ENCODE measurements around the gene TBKBP1.

Gene TBKBP1

DNA sequence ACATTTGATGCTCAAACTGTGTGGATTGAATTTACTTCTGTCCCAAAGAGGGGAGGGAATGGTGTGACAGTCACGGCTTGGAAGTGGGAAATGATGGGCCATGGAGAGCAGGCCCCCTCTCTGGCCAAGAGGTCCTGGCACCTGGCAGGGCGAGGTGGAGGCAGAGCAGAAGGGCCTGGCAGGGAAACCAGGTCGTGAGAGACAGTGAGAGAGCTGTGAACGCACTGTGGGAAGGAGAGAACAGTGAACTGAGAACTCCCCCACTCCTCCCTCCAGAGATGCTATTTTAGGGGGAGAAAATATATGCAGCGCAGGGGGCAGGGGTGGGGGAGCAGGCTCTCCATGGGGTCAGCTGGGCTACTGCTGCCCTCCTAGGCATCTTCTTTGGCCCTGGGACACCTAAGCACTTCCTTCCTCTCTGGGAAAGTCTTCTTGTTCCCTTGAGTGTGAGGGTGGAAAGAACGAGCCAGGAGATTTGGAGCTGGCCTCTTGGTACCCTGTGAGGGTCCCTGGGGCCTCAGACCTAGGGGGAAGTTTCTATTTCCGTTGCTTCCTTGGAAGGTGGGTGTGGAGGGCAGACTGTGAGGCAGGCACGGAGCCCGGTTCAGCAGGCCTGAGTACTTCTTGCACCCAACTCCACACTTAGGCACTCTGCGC is 21.8 kb downstream of the TBKBP1 start:
- no peak for DNase-seq (ENCODE audit: low read depth)

DNA sequence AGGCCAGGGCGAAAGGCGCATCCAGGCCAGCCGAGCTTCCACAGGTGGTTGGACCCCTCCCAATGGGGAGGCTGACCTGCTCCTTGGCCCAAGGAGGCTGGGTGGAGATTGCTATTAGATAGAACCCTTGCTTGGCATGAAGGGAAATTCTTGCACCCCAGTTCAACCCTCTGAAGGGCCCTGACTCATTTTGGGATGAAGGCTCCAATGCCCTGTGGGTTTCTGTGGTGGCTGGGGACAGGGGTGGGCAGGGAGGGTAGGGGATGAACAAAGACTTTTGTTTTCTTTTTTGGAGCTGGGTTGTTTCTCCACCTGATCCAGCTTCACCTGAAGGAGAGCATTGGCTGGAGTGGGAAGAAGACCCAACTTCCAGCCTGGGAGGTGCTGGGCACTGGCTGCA is 22.4 kb downstream of the TBKBP1 start:
- DNase-seq (ENCODE audit: low read depth) = no peak

DNA sequence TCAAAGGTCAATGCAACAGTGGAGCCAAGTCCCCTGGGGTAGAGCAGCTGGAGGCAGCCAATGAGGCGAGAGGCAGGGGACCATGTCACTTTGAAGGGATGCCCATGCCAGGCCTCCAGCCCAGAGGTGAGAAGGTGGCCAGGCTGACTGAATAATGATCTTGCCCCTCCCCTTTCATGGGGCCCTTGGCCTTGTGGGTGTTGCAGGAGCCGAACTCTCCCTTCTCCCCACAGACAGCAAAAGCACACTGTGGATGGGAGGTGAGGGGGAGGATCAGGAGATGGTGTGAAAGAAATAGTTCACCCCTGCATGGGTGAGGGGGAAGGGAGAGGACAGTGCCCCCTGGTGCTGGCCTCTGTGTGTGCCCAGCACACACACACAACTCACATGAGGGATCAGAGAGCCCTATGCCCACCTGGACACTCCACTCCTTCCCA is 23.3 kb downstream of the TBKBP1 start:
- no peak for DNase-seq (ENCODE audit: low read depth)

DNA sequence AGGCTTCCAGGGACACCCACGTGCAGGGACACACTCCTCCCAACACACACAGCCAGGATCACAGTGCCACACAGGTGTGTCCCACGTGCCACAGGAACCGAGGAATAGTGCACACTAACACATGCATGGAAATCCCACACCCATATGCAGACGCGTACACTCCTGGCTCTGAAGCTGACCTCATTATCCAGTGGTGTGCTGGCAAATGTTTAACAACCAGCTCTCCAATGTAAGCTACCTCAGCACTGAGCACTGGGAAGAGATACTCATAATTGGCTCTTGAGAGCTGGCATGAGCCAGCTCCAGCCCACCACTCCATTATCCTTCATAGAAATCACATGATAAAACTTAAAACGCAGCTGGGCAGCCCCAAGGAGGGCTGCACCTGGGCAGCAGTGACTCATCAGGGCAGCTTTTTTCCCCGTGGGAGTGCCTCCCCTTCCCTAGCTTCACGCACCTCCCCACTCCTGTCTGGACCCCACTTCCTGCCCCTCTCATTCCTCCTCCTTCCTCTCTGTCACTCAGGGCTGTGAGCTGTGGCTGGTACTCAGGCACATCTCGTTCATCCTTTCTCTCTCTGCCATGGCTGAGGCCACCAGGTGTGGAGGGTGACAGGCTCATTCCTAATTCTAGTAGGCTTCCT is 24.1 kb downstream of the TBKBP1 start:
- no peak for DNase-seq (ENCODE audit: low read depth)

DNA sequence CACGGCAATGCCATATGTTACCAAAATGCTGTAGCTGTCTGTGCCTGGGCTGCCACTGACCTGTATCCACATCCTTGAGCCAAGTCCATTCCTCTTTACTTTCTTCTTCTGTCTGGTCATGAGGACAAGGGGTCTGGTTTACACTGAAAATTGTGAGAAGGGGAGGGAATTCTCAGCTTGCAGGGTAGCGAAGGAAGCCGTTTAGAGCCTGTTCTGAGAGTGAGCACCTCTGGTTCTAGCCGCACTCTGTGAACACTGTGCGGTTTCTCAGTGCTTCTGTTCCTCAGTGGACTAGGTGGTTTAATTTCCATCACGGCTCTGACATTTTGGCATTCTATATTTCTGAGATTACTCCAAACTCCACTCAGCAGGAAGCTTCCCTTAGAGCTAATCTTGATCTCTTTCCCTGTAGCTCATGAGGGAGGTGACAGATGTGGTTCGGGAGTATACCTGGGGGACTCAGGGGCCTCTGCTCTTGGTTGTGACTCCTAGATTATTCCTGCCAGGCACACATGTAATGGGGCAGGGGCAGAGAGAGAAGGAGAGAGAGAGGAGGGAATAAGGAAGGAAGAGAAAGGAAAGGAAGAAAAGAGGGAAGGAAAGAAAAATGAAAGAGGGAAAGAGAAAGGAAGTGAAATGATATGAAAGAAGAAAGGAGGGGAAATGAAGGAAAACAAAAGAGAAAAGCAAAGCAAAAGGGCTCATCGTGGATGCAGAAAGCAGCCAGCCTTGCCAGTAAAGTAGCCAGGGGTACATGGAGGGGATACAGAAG is 24.9 kb downstream of the TBKBP1 start:
- no peak for DNase-seq (ENCODE audit: low read depth)

DNA sequence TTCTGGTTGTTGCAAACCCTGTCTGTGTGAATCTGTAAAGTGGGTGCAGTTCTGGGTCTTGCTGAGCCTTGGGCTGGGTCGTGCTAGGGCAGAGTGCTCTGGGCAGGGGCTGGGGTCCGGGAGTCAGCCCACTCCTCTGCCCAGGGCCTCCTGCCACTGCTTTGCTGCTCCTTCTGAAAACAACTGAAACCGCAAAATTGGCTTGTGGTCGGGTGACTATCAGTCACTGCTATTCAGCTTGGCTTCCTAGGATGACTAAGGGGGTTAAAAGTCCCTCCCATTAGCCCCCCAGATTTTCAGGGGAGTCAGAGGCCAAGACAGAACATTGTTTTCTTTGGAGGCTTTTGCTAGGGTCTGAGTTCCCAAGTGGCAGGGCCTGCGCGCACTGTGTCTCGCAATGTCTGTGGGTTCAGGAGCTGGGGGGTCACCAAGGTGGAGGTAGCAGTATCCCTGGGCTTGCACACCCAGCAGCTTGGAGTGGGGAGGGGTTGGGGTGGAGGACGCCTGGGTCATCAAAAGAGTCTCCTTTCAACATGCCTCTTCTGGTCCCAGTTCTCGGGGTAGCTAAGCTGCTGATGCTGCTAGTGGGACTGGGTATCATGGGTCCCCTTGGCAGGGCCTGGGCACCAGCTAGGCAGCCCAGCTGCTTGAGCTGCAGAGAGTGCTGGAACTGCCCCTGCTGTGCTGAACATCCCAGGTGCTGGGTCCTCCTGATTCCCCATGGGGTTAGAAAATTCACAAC is 25.6 kb downstream of the TBKBP1 start:
- peak; percentile 69 for DNase-seq (ENCODE audit: low read depth)

DNA sequence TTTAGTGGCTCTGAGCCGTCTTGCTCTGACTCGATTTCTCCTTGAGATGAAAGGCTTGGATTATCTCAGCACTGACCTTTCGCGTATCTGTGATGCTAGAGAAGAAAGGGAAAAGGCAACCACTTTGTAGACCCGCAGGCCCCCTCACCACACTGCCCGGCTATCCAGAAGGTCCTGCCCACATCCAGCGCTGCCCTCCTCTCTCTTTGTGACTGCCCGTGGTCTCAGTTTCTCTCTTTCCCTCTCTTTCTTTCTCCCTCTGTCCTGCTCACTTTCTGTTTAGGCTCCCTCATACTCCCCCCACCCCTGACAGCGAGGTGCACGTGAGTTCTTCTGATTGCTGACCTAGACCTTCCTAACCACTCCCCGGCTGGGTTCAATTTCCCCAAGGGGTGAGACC is 26.2 kb downstream of the TBKBP1 start:
- DNase-seq (ENCODE audit: low read depth) = no peak

DNA sequence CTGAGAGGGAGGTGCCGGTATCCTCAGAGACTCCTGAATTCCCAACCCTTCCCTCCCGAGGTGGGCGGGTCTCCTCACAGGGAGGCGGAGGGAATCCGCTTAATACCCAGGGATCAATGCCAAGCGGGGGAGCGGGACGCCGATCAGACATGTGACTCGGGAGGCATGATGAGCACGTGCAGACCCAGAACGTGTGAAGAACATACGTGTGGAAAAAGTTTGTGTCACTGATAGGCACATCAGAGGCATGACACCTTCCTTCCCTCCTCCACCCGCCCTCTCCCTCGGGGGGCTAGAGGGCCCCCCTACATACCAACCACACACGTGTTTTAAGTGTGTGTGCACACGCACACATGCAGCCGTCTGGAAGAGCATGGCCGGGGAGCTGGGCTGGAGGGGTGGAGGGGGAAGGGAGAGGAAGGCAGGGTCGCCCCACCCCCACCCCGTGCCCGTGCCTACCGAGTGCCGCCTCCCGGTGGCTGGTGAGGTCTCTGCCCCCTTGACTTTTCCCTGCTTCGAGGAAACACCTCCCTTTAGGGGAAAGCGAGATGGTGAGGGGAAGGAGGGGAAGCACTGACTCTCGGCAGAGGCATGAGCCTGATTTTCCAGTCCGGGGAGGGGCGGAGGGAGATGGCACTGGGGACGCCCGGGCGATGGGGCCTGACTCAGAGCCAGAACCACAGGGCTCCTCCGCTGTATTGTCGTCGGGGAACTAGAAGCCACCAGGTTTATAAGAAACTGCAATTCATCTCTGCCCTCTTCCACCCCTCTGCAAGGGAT is 27.0 kb downstream of the TBKBP1 start:
- DNase-seq (ENCODE audit: low read depth) = no peak

DNA sequence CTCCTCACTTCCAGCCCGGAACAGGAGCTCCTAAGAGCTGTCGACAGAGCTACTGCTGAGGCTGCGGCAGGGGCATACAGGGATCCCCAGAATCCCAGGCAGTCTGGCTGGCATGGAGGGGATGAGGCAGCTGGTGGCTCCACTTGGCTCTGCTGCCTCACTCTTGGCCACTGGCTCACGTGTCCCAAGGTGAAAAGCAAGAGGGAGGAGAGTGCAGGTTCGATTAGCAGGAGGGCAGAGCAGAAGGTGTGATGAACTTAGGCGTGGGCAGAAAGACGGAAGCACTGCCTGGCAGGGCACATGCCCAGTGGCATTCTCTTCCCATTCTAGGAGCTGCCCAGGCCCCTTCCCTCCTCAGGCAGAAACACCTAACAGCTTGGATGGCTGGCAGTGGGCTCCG is 27.8 kb downstream of the TBKBP1 start:
- DNase-seq (ENCODE audit: low read depth) = no peak

DNA sequence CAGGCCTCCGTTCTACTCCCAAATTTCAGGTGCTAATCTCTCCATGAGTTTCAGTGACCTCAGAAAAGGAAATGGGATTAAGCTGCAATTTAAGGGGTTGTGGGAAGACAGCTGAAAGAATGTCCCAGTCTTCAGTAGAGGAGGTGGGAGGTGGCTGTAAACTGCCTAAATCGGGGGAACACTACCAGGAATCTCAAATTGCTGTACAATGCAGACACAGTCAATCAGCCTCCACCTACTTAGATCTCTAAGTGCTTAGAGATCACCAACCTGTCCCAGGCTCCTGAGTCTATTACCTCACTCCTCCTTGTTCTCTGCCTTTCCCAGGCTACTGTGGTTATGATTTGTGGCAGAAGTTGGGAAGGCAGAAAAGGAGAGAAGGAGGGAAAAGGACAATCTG is 30.7 kb downstream of the TBKBP1 start:
- no peak for DNase-seq (ENCODE audit: low read depth)

DNA sequence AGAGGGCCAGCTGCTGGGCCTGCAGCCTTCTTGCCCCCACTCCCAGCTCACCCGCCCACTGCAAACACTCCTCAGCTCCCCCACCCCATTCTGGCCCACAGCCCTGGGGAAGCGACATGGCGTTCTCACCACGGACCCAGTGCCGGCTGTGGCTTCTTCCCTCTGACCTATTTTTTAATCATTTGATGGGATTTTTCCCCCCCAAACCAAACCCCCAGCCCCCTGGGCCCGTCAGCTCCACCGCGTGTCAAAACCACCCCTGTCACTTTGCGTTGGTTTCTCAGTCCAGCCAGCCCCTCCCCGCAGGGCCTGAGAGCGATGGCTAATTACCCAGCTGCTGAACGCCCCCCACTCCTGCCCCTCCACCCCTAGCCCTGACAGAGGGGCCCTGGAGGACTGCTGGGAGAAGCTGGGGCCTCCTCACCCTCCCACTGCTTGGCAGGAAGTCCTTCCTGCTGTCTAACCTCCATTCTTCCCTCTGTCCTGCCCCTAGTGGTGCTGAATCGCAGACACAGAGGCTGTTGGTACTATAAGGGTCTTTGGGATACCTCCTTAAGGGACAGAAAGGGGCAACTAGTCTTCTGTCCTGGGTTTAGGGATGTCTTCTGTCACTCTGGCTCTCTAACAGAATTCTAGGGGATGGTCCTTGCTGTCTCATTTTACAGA is 31.6 kb downstream of the TBKBP1 start:
- no peak for DNase-seq (ENCODE audit: low read depth)

DNA sequence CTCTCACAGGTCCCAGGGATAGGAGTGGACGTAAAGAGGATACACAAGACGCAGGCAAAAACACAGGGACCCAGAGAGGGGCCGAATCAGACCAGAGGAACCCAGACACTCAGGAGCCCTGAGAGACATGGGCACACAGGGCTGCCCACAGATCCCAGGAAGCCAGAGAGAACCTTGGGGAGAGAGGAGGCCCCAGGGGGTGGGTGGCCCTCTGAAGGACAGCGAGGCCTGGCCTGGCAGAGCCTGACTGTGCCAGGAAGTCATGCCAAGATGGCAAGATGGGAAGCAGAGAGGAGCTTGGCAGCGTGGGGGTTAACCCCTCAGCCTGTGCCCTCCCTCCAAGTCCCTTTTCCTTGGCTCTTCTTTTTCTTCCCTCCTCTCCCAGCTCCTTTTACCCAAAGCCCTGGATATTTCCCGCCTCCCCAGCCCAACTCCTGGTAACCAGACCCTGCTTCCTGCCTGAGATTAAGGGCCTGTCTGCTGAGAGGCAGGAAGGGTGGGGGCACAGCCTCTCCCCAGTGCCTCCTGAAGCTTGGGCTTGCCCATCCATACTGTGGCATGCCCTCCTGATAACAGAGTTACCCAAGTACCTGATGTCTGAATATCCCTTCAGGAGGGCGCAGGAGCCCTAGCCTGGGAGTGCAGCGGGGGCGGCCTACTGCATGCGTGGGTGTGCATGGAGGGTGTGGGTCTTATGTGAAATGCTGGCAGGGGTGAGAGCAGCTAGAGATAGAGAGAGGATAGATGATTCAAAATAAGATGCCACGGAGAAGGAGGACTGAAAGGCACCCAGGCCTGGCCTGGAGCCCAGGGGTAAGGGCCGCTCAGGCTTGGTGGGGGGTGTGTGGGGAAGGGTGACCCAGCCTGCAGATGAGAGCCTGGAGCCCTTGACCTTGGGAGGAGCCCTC is 33.1 kb downstream of the TBKBP1 start:
- no peak for DNase-seq (ENCODE audit: low read depth)

DNA sequence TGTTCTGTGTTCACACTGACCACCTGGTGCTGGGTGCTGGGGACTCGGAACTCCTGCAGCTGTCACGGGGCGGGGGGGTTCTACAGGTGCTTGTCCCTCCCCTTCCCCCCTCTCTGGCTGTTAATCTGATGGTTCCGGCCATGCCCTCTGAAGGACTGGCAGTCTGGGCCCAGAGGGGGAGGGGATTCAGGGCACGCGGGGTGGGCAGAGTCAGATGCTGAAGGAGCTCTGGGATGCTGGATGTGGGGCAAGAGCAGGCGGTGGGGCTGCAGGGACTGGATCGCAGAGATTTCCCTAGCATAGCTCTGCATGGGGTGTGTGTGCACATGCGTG is 33.7 kb downstream of the TBKBP1 start:
- DNase-seq (ENCODE audit: low read depth) = no peak

DNA sequence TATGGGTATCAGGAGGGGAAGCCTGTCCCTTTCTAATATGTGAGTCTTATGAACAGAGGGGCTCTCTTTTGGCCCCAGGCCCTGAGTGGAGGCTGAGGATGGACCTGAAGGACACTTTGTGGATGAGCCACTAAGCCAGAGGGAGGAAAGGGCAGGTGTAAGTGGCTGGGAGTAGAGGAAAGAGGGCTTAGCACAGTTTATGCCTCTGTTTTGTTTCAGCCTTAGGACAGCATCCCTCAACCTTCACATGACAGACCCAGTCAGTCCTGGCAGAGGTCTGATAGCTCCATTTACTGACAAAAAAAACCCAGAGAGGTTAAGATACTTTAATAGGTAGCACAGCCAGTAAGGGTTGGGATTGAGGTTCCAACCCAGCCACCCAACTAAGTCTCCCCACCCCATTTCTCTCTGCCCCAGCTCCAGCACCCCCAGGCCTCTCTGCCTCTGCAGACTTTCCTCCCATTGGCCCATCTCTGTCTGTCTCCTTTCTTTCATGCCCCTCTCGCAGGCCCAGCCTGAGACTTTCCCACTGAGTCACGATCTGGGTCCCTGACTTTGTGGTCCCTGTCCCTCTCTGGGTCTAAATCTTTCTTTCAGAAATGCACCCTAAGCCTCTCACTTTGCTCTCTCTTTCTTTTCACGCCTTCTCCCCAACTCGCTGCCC is 34.4 kb downstream of the TBKBP1 start:
- no peak for DNase-seq (ENCODE audit: low read depth)

DNA sequence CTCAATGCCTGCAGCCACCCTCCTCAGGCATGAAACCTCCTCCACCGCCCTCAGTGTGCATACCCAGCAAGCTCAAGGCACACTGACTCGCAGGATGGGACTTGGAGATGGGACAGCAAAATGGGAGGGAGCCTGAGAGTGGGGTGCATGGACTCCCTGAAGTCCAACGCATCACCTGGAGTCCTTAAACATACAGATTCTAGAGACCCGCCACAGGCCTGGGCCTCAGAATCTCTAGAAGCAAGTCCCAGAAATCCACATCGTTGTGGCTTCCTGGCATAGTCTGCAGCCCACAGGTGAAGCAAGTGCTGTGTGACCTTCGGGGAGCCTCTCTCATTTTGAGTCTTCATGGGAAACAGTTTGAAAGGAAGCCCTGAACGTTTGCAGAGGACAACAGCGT is 35.5 kb downstream of the TBKBP1 start:
- no peak for DNase-seq (ENCODE audit: low read depth)

DNA sequence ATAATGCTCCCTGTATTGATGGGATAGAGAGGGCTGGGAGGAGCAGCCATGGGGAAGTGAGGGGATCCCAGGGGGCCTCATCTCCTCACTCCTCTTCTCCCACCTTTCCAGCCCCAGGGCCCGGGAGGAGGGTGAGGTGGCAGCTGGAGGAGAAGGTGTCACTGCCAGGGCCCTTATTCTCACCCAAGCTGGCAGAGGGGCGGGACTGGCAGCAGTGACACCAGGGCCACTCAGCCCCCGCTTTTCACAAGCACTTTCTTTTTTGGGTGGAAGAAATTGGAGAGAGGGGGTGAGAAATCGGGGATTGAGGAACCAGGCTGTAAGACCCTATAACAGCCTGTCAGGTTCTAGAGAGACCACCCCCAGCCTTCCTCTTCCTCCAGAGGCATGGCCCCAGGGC is 36.7 kb downstream of the TBKBP1 start:
- DNase-seq (ENCODE audit: low read depth) = no peak

DNA sequence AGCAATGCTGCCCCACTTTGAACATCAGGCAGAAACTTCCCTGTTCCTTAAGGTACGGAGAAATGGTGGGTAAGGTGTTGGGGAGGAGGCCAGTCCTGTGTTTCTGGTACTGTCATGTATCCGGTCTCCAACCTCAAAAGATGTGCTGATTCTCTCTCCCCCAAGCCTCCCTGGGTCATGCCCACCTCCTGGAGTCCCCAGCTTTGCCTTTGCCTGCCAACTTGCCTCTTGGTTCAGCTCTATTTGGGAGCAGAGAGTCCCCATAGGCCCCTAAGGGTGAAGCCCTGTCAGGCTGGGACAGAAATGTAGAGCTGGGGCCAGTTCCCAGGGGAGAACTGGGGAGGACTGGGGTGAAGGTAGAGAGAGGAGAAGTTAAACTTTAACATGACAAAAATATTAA is 37.4 kb downstream of the TBKBP1 start:
- DNase-seq (ENCODE audit: low read depth) = no peak

DNA sequence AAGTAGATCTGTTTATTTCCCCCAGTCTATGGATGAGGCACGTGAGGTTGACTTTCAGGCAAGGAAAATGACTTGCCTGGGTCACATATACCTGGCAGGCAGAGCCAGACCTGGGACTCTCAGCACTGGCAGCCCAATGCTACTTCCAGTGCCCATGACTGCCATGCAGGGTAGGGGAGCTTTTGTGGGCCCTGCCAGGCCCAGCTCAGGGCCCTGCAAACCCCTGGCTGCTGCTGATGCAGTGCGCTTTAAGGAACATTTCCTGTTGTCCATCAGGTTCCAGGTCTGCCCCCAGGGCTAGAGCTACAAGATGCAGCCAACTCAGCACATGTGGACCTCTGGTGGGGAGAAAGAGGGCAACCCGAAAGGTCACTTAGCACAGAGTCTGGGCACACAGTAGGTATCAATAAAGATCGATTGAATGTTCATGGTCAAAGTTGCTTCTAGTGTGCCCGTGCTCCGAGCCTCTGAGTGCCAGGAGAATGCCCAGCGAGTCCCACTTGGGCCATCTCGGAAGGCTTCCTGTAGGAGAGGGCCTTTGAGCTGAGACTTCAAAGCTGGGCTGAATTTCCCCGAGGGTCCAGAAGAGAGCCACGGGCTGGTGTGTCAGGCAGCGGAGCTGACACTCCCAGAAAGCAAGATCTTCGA is 38.6 kb downstream of the TBKBP1 start:
- DNase-seq (ENCODE audit: low read depth) = no peak

DNA sequence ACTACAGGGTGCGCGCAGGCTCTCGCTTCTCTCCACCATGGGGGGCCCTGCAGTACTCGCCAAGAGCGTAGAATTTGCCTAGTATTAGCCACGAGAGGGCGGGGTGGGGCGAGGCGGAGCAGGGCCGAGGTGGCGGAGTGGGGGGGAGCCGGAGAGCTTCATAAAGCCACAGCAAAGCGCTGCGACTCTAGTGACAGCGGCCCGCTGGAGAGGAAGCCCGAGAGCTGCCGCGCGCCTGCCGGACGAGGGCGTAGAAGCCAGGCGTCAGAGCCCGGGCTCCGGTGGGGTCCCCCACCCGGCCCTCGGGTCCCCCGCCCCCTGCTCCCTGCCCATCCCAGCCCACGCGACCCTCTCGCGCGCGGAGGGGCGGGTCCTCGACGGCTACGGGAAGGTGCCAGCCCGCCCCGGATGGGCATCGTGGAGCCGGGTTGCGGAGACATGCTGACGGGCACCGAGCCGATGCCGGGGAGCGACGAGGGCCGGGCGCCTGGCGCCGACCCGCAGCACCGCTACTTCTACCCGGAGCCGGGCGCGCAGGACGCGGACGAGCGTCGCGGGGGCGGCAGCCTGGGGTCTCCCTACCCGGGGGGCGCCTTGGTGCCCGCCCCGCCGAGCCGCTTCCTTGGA is 39.2 kb downstream of the TBKBP1 start, which contains the start of gene TBX21:
Gene TBX21 (plus strand): TSS at position 190 of the 627 bp plus-strand sequence. CDS start 219 bp downstream, at position 409.
- no peak for DNase-seq (ENCODE audit: low read depth)
